T-helper 22 cell (primary cell): Measurements from ENCODE around the gene PRDX2.
"Not testable (repeated sequence)": the region's sequence is repeated elsewhere in the genome, so short reads cannot be mapped to it uniquely, and the experiment has no call there.

Experiments
- DNase-seq: peaks from one replicate; pipeline ENCODE4 v3.0.0-alpha.2; 2020; ENCODE audit warnings: low read depth

Gene PRDX2

DNA sequence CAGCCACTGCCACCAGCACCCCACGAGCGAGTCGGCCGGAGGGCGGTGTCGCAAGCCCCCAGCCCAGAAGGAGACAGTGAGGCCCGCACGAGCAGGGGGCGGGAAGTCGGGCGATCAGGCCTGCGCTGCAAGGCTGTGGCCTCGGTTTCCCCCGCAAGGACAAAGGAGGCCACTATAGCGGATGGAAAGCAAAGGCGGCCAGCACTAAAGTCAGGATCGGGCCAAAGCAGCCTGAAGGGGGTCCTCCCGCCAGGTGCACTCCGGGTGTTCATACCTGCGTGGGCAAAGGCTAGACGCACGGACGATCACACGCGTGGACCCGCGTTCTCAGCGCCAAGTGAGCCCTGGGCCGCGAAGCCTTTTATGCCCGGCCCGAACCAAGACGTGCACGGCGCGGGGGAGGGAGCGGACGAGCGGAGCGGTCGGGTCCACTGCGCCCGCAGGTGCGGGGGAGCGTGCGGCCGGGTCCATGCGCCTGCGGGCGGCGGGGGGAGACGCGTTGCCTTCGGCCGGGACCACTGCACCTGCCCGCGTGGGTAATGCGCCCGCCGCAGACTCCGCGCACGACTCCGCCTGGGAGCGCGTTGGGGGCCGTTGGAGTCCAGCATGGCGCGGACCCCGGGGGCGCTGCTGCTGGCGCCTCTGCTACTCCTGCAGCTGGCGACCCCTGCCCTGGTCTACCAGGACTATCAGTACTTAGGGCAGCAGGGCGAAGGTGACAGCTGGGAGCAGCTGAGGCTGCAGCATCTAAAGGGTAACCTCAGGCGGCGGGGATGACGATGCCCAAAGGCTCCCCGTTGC lies at the start of gene PRDX2, which contains the start of gene THSD8:
Gene PRDX2, minus strand, starts transcription at position 335 of the 801 bp plus-strand sequence. CDS start 539 bp downstream, outside the sequence.
Gene THSD8, plus strand, starts transcription at position 604 of the 801 bp plus-strand sequence. Its CDS starts 3 bp downstream, at position 607.
- DNase-seq: peak; percentile 54

DNA sequence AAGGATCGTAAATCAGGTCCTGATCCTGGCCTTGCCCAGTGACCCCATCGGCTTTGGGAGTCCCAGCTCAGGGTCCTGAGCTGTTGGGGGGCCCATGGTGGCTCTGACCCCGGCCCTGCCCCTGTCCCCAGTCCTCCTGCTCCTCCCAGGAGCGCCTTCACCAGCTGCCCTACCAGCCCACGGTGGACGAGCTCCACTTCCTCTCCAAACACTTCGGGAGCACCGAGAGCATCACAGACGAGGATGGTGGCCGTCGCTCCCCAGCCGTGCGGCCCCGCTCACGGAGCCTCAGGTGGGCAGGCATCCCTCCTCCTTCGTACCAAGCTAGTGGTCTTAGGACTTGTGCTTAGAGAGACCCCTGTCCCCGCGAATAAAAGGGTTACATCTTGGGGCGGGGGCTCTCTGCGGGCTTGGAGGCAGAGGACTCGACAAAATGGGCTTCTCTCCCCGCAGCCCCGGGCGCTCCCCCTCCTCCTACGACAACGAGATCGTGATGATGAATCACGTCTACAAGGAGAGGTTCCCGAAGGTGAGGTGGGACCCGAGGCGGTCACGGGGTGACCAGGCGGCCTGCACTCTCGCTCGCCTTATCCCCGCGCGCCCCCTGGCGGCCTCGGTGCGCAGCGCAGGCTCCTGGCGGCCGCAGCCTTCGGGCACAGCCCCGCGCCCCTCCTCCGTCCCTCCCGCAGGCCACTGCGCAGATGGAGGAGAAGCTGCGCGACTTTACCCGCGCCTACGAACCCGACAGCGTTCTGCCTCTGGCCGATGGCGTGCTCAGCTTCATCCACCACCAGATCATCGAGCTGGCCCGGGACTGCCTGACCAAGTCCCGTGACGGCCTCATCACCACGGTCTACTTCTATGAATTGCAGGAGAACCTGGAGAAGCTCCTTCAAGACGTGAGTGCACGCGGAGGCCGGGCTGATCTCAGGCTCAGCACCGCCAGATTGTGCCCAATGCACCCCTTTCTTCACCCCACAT lies 45.8 kb upstream of the PRDX2 start:
- peak; percentile 53 for DNase-seq

DNA sequence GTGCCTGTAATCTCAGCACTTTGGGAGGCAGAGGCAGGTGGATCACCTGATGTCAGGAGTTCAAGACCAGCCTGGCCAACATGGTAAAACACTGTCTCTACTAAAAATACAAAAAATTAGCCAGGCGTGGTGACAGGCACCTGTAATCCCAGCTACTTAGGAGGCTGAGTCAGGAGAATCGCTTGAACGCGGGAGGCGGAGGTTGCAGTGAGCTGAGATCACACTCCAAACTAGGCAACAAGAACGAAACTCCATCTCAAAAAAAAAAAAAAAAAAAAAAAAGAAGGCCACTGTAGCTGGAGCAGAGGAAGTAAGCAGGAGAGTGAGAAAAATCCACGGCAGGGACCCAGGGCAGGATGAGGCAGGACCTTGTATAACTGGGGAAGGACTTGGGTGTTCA lies 45.0 kb upstream of the PRDX2 start:
- not testable (repeated sequence) for DNase-seq

DNA sequence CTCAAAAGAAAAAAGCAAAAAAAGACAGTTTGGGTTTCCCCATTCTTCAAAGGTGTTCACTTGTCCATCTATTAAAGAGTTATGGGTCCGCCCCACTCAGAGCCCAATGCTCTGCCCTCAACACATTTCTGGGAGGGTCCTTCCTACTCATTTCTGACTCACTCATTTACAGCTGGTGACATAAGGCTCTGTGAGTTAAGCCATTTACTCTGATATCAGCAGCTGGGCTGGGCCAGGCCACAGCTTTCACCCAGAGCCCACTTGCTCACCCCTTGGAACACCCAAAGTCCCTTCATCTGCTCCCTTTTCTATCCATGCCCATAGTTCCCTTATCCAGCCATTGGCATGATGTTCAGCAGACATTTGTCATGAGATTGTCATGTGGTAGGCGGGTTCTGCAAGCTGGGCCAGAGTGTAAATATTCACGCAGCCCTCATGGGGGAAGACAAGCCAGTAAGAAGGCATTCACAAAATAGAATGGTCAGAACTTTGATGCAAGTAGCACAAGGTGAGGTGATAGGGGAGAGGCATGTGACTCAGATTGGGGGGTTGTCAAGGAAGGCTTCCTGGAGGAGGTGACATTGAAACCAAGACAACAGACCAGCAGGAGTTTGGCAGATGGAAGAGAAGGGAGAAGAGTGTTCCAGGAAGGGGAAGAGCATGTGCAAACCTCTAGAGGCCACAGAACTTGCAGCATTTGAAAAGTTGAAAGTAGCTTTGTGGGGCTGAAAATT lies 42.6 kb upstream of the PRDX2 start:
- no peak for DNase-seq

DNA sequence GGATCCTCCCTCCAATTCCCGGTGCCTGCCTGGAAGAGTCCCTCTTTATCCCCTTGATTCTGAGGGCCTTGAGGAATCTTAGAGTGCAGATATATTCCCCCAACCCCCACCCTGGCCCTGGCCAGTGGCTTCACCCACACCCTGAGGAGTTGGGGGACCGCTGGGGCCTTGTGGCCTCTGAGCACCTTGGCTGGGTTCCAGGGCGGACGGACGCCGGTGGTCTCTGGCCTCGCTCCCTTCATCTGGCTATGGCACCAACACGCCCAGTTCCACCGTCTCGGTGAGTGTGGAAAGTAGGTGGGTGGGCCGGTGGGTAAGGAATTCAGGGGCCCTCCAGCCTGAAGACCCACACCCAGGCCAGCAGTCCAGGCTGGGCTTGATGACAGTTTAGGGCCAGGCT lies 41.7 kb upstream of the PRDX2 start:
- no peak for DNase-seq

DNA sequence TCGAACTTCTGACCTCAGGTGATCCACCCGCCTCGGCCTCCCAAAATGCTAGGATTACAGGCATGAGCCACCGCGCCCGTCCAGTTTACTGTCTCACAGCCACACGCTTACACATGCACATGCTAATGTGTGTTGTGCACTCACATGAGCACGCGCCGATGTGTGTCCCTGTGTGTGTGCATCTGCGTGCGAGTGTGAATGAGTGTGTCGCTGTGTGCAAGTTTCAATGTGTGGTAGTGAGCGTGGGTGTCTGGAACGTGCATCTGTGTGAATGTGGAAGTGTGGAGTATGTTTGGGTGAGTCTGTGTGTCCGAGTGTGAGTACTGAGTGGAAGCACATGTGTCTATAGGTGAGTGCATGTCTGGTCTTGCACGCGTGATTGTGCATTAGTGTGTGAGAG lies 40.9 kb upstream of the PRDX2 start:
- DNase-seq: no peak

DNA sequence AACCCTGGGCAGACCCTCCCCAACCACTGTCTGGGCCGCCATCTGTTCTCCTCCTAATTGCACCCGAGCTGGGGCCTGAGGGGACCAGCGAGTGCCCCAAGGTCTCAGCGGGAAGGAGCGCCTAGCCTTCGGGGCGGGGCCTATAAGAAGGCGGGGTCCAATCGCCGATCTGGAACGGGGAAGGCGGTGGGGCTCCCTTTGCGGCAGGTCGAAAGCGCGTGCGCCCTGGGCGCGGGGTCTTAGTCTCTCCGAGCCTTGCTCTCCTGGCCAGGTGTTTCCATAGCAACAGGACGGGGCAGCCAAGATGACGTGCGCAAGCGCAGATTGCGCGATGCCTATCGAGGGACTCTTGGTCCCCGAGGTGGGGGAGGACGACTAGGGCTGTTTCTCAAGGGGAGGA lies 39.5 kb upstream of the PRDX2 start:
- no peak for DNase-seq

DNA sequence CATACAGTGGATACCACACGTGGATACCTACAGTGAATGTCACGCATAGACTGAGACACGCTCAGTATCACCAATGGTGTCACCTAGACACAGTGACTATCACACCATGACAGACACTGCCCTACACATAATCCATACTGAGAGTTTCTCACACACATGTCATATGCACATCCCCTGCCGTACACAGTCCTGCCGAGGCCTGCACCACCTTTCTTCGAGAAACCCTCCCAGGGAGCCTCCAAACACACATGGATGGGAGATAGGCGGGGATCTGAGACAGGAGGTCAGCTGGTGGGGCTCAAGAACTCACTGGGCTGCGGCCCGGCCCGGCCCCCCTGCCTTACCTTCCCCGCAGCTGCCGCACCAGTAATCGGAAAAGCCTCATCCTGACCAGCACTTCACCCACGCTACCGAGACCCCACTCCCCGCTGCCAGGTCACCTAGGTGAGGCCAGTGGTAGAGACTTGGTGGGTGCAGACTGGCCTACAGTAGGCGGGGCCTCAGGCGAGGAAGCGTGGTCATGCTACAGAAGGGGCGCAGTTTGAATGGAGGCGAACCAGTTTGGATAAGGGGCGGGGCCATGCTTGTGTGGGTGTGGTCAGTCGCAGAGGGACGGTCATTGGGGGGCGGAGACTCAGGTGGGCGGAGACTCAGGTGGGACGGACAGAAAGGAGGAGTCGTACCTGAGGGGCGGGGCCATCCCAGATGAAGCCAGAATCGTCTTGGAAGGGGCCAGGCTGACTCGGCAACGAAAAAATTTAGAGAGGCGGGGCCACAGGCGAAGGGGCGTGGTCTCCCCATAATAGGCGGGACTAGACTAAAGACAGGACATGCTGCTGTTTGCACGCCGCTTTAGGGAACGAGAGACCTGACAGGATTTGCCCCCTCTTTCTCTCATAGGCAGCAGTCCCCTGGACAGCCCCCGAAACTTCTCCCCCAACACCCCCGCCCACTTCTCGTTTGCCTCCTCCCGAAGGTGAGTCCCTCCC lies 38.8 kb upstream of the PRDX2 start:
- DNase-seq: no peak

DNA sequence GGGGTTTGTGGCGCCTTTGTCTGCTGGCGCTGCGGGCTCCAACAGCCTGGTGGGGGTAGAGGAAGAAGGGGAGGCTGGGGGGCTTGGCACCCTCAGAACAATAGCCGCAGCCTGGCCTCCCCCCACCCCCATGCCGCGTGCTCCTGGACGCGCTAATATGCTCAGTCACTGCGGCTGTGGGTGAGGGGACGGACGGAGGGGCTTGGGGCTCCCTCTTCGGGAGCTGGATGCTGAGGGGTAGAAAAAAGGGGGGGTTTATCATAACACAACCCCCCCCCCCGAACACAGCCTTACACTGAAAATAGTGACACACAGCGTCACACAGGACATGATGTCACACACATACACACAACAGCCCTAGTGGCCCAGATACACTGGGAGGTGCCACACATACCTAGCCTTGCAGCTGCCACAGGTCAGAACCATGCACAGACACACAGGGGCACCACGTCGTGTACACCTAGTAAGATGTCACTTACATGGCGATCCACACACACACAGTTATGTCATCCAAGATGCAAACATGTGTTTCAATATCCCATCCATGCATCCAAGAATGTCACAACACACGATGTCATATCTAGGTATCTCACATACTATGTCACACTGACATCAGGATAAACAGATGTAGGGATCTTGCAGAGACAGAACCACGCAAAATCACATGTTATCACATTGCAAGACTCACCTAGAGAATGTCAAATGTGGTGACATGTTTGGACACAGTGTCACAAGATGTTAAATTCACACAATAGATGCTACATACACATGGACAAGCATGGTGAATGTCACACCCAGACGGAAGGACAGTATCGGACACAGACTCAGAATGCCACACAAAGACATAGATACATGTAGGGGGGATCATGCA lies 37.5 kb upstream of the PRDX2 start:
- DNase-seq: no peak

DNA sequence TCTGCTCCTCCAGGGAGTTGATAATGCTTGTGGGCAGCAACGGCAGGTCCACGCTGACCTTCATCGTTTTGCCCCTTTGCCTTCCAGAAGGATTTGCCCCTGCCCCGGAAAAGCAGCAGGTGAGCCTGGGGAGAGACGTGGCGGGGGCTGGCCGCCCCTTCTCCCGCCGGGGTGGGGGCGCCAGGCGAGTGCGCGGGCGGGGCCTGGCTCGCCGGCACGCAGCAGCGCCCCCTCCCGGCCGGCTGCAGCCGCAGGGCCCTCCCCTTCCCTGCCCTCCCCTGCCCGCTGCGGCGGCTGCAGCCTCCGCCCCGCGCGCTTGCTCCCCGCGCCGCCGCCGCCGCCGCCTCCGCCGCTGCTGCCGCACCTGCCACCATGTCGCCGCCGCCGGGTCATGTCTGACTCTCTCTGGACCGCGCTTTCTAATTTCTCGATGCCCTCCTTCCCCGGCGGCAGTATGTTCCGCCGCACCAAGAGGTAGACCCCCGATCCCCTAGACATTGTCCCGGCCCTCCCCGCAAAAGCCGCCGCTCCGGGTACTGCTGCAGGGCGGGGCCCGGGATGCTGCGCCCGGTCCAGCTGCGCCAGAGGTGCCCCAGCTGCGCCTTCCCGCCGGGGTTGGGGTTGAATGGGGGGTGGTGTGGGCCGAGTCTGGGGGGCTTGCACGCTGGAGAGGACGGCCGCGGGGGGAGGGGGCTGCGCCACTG lies 36.7 kb upstream of the PRDX2 start, which contains the start of gene MAST1:
Gene MAST1, plus strand, starts transcription at position 334 of the 704 bp plus-strand sequence. Its CDS starts 58 bp downstream, at position 392.
- no peak for DNase-seq

DNA sequence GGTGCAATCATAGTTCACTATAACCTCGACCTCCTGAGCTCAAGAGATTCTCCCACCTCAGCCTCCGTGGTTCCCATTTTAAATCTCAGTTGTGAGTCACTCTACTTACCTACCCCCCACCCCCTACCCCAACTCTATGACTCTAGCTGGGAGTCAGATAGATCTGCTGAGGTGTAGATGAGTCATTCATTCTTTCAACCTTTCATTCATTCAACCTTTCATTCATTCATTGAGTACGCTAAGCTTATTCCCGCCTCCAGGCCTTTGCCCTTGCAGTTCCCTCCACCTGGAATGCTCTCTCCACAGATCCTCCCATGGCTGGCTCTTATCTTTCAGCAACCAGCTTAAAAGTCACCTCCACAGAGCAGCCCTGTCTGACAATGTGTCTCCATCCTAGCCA lies 35.6 kb upstream of the PRDX2 start:
- no peak for DNase-seq

DNA sequence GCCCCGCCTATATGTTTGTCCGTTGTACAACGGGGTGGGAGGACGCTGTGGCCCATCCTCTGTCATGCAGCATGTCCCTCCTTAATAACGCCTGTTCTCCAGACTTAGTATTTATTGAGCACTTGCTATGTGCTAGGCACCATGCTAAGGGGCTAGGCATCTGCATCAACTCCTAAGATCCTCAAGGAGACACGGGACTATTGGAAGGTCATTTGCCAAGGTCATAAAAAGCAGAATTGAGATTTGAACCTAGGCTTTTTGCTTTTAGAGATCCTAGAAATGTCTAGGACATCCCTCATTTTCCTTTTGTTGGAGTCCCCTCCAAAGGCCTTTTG lies 34.9 kb upstream of the PRDX2 start:
- no peak for DNase-seq

DNA sequence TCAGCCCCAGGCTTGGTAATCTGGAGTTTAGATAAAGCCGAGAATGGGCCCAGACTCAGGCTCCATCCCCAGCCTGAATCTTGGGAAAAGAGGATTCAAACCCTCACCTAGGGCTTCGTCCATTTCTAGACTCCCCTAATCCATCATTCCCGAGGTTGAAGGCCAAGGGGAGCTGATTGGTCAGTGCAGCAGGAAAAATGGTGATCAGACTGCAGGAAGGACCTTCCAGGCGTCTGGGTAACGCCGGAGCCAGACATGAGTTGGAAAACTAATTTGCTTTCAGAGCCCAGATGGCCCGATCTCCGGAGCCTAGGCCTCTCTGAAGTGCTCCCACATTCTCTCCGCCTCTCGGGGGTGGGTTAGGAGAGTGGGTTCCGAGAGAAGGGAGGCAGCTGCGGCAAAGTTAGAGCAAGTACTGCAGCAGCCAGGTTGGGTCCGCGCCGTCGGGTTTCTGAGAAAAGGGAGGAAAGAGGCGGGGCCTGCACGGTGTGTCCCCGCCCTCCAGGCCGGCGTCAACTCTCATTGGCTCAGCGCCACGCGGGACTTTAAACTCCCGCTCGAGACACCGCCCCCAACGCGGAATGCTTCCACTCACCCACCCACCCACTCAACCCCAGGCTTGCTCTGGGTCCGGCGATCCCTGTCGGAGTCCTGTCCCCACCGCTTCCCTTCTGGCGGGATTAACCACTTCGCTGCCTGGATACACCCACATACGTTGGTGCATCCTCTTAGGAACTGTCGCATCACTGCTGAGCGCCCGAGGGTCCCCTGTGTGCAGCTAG lies 33.6 kb upstream of the PRDX2 start:
- no peak for DNase-seq

DNA sequence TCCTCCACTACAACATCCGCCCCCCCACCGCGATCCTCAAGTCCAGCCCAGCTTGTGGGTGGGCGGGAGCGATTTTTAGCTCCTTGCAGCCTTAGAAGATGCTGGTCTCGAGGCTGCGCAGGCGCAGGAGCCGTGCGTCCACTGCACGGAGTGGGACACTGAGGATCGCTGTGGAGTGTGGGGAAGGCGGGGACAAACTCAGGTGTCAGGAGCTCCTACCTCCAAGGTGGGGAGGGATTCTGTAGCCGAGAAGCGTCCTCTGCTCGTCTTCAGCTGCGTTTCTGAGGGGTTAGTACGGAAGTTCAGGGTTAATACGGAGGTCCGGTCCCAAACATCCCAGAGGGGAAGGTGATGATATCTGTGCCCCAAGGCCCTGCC lies 33.0 kb upstream of the PRDX2 start, which contains the start of gene RTBDN:
Gene RTBDN, minus strand, starts transcription at position 14 of the 378 bp plus-strand sequence. CDS start 4,600 bp downstream, outside the sequence.
- DNase-seq: no peak

DNA sequence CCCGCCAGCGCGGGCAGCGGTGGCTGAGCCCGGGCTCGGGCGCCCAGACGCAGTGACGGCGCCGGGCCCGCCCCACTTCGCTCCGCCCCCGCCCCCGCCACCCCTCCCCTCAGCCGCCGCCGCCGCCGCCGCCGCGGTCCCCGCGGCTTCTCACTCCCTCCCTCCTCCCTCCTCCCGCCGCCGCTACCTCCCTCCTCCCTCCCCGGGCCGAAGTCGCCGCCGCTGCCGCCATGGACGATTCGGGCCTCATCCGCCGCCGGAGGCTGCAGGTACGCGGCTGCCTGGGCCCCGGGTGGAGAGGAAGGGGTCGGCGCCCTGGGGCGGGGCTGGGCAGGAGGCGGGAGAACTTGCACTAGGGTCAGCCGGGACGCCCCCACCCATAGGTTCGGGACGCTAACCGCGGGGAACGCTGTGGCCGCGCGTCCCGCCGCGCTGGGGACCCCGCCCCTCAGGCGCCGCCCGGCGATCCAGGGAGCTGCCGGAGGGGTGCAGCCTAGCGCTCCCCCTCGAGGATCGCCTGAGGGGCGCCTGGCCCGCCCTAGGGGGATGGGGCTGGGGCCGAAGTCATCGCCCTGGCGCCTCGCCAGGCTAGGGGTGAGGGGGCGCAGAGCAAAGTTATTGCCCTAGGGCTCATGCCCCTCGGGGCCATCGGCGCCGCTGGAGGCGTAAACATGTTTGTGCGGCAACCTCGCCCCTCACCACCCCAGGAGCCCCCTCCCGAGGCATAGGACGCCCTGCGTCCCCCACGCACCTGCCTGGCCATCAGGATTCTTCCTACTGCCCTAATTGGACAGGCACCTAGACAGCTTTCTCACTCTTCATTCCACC lies 32.4 kb upstream of the PRDX2 start:
- no peak for DNase-seq

DNA sequence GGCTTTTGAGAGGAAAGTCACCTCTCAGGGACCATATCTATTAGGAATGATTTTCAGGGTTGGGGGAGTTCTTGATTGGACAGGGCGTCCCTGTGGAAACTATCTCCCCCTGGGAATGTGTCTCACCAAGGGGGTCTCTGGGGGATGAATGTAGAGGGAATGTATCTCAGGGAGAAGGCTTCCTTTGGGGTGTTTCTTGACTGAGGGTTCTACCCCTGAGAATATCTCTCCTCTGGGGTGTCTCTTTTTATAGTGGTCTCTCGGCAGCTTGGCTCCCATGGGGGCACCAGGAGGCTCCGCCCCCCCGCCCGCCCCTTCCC lies 31.8 kb upstream of the PRDX2 start:
- no peak for DNase-seq

DNA sequence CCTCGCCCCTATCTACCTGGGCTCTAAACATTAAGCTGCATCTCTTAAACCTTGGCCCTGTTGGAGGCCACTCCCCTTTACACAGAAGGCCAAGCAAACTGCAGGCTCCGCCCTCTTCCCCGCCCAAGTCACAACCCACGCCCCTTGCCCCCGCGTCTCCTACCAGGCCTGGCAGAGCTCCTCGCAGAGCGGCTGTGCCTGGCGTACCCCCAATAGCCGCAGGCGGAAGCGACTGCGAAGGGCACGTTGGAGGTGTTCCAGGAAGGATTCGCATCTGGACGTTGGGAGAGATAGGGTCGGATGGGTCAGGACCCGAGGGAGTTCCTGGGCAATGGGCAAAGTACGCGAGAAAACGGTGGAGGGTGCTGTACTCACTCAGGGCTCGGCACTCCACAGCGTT lies 26.9 kb upstream of the PRDX2 start:
- no peak for DNase-seq
